Activated CD4-positive, alpha-beta T cell treated with anti-CD3 and anti-CD28 coated beads, Interleukin-2, amount 10 ng/mL, durations not matched to agents 7 days and 5 days (primary cell): ENCODE results near the gene TRNT1. TPM values are rescaled to one million over a fixed set of nuclear protein-coding genes. Genes with fewer than 3 reads are reported as not detected.
A peak's percentile ranks its signal among the peaks of the same experiment; 100 is the strongest.

Experiments
- CTCF ChIA-PET: fragments of 350-600 bp; sonication (Branson Sonifier 250); formaldehyde crosslinking; loops from one replicate; lab custom pipeline; 2021; ENCODE audit warnings: antibody characterized with exemption; lab: Charles Lee
- POLR2A ChIA-PET: fragments of 350-600 bp; sonication (Branson Sonifier 250); formaldehyde crosslinking; loops from one replicate; lab custom pipeline; 2021; ENCODE audit warnings: antibody characterized with exemption; lab: Charles Lee
- DNase-seq: peaks from one replicate; pipeline ENCODE4 v3.0.0-alpha.2; 2020
- H3K27ac Mint-ChIP-seq: one replicate; pipeline ENCODE4 v1.8.0; 2021; ENCODE audit warnings: mild to moderate bottlenecking, moderate library complexity, mixed read lengths
- H3K27me3 Mint-ChIP-seq: one replicate; pipeline ENCODE4 v1.8.0; 2021; ENCODE audit warnings: mixed read lengths
- H3K36me3 Mint-ChIP-seq: one replicate; pipeline ENCODE4 v1.8.0; 2021; ENCODE audit warnings: low read depth, mixed read lengths
- H3K4me1 Mint-ChIP-seq: one replicate; pipeline ENCODE4 v1.8.0; 2021; ENCODE audit warnings: mixed read lengths
- H3K4me3 Mint-ChIP-seq: one replicate; pipeline ENCODE4 v1.8.0; 2021; ENCODE audit warnings: mild to moderate bottlenecking, moderate library complexity, mixed read lengths
- H3K9me3 Mint-ChIP-seq: one replicate; pipeline ENCODE4 v1.8.0; 2021; ENCODE audit warnings: mixed read lengths
- total RNA-seq, 2 experiments: library from RNA; stranded (reverse); gene quantifications; one replicate each; pipeline ENCODE4 v1.2.3, GENCODE V29; 2021

Gene TRNT1
- total RNA-seq, 2 experiments from 2014 or later: 37.5 to 40.9 TPM

DNA sequence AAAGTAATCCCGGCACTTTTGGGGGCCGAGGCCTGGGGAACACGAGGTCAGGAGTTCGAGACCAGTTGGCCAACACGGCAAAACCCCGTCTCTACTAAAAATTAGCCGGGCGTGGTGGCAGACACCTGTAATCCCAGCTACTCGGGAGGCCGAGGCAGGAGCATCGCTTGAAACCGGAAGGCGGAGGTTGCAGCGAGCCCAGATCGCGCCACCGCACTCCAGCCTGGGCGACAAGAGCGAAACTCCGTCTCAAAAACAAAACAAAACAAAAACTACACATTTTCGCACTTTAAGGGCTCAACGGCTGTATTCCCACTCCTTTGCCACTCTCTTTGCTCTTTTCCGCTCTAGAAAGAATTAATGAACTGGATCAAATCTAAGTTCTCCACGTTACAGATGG lies 763 bp upstream of the TRNT1 start:
- H3K36me3 Mint-ChIP-seq: peaks cover 28% of the 10 kb centered on the region
- ChIA-PET CTCF (no interaction called here), POLR2A (no interaction called here)
- no peak for DNase-seq
- no peaks in the 10 kb centered on the region for H3K9me3 Mint-ChIP-seq
- H3K27ac Mint-ChIP-seq: peak overlapping the region; percentile 98
- H3K27me3 Mint-ChIP-seq: no peaks in the 10 kb centered on the region
- peaks cover 35% of the 10 kb centered on the region for H3K4me1 Mint-ChIP-seq
- peak overlapping the region; percentile 97 for H3K4me3 Mint-ChIP-seq

DNA sequence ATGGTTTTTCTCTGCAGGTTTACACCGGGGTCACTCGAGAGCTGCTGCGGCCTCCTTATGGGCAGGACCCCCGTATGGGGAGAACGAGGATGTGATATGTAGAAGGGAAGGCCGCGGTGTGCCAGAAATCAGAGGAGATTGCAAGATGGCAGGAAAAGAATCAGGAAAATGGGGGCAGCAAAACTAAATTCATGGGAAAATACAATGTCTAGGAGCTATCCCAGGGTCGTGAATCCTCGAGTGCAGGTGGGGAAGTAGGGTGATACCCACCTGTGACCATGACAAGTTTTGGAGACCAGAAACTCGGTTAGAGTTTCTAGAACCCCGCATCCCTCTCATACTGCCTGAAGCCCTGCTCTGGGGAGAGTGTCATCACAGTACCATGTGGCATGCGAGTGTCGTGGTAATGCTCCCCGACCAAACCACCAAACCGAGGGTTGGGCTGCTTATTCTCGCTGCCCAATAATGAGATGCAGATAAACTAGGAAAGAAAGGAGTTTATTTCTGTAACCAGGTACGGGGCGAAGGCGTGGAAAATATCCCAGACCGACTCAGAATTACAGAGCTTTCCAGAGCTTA lies 781 bp downstream of the TRNT1 start:
- Mint-ChIP-seq H3K36me3 (peaks cover 33% of the 10 kb centered on the region), H3K9me3 (no peaks in the 10 kb centered on the region), H3K4me1 (peaks cover 37% of the 10 kb centered on the region), H3K27ac (peak overlapping the region; percentile 98), H3K27me3 (no peaks in the 10 kb centered on the region), H3K4me3 (peak overlapping the region; percentile 97)
- CTCF ChIA-PET: no interaction called here
- POLR2A ChIA-PET: no interaction called here
- peak; percentile 40 for DNase-seq

DNA sequence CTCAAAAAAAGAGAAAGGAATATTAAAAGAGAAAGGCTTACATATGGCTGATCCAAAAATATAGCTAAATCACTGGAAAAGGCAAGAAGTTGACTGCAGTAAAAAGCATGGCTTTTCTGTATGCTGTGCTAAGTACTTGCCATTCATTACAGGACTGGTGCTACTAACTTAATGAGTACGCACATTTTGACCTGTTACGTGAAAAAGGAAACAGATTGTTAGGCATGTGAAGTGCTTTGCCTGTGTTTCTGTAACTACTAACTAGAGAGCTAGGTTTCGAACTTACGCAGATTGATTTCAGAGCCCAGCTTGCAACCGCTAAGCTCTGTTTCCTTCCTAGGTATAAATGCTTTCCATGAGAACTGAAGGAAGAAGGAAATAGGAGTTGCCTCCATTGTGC lies 2.8 kb downstream of the TRNT1 start:
- ChIA-PET POLR2A (interaction anchor here (1.0 kb wide), 1 partner anchor 1662 kb away, joined by 3 read pairs; no protein-coding TSS in a partner anchor), CTCF (interaction anchor here (1.3 kb wide), 1 partner anchor 11 kb away, joined by 8 read pairs; no protein-coding TSS in a partner anchor)
- peaks cover 48% of the 10 kb centered on the region for H3K4me1 Mint-ChIP-seq
- no peak overlapping the region for H3K4me3 Mint-ChIP-seq
- no peak for DNase-seq
- no peaks in the 10 kb centered on the region for H3K27me3 Mint-ChIP-seq
- peaks cover 45% of the 10 kb centered on the region for H3K36me3 Mint-ChIP-seq
- H3K9me3 Mint-ChIP-seq: no peaks in the 10 kb centered on the region
- no peak overlapping the region for H3K27ac Mint-ChIP-seq

DNA sequence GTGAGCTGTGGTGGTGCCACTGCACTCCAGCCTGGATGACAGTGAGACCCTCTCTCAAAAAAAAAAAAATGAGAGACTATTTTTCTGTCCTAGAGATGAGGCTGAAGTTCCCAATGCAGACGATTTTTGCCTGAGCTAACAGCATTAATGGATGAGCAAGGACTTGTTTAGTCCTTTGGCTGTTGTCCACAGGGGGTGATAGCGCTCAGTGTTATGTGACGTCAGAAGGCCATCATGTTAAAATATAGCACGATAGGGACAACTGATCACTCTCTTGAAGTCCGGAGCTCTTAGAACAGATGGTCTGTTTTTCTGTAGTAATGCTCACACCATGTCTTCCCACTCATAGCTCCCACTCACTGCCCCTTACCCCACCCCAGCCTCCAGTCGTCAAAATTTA lies 6.8 kb downstream of the TRNT1 start:
- peaks cover 60% of the 10 kb centered on the region for H3K36me3 Mint-ChIP-seq
- no peaks in the 10 kb centered on the region for H3K9me3 Mint-ChIP-seq
- DNase-seq: no peak
- H3K4me3 Mint-ChIP-seq: no peak overlapping the region
- no peak overlapping the region for H3K27ac Mint-ChIP-seq
- H3K4me1 Mint-ChIP-seq: peaks cover 50% of the 10 kb centered on the region
- POLR2A ChIA-PET: no interaction called here
- no peaks in the 10 kb centered on the region for H3K27me3 Mint-ChIP-seq
- CTCF ChIA-PET: no interaction called here

DNA sequence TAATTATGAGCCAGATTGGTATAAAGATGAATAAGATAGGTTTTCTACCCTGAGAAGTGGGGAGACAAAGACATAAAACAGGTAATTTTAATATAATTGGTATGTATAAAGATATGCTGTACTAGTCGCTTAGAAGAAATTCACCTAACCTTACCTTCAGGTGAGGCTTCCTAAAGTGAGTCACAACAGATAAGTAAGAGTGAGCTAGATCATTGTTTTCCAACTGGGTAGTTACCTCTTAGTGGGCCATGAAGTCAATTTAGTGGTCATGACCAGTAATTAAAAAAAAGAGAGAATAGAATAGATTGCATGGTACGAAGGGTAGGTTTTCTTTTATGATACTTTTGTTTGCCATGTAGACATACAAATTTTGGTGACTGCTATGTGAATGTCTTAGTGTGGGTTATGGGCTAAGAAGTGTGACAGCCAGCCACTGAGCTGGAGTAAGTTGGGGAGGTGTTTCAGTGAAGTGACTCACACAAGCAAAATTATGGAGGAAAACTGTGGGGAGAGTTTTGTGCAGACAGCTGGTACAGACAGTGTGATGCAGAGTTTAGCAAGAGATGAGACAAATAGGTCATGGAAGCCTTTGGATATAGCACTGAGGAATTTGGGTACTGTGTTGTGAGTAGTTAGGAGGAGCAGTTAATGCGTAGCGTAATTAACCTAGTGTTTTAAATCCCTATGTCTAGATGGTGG lies 8.2 kb downstream of the TRNT1 start:
- Mint-ChIP-seq H3K27ac (no peak overlapping the region), H3K4me3 (no peak overlapping the region), H3K9me3 (no peaks in the 10 kb centered on the region), H3K36me3 (peaks cover 59% of the 10 kb centered on the region), H3K27me3 (no peaks in the 10 kb centered on the region), H3K4me1 (peaks cover 41% of the 10 kb centered on the region)
- CTCF ChIA-PET: interaction anchor here (0.6 kb wide), 1 partner anchor 18 kb away, joined by 3 read pairs; no protein-coding TSS in a partner anchor
- POLR2A ChIA-PET: no interaction called here
- DNase-seq: no peak

DNA sequence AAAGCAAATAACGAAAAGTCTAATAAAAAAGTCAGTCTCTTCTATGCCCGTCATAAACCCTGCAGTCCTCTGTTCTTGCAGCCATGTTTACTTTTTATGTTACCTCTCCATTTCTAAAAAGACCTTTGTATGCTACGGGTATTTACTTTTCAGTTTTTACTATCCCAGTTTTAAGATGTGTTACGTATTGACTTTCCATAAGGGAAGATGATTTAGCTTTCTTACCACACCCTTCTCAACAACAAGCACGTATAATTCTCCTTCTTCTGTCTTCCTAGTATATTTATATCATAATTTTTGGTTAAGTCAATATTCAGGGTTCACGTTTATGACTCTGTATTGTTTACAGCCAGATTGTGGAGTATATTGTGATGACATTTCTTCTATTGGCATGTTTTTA lies 10.8 kb downstream of the TRNT1 start:
- no peak for DNase-seq
- CTCF ChIA-PET: no interaction called here
- peaks cover 38% of the 10 kb centered on the region for H3K4me1 Mint-ChIP-seq
- POLR2A ChIA-PET: no interaction called here
- H3K4me3 Mint-ChIP-seq: no peak overlapping the region
- no peak overlapping the region for H3K27ac Mint-ChIP-seq
- no peaks in the 10 kb centered on the region for H3K9me3 Mint-ChIP-seq
- no peaks in the 10 kb centered on the region for H3K27me3 Mint-ChIP-seq
- H3K36me3 Mint-ChIP-seq: peaks cover 62% of the 10 kb centered on the region

DNA sequence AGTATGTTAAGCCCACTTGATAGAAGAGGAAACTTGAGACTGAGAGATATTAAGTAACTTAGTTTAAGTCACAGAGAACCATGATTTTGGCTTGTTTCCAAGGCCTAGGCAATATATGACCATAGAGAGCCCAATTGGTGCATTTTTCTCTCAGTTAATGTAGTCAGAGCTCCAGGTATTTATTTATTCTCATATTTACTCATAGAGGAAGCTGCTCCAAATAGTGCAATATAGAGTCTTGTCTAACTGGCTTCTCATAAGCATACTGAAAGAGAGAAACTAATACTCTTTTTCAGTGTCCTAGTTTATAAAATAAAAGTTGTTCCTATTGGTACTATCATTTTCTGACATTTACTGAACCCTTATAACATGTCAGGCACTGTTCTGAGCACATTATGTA lies 15.2 kb downstream of the TRNT1 start:
- Mint-ChIP-seq H3K27me3 (no peaks in the 10 kb centered on the region), H3K27ac (no peak overlapping the region), H3K9me3 (no peaks in the 10 kb centered on the region), H3K4me1 (peaks cover 8% of the 10 kb centered on the region), H3K4me3 (no peak overlapping the region), H3K36me3 (peaks cover 71% of the 10 kb centered on the region)
- ChIA-PET POLR2A (no interaction called here), CTCF (interaction anchor here (1.1 to 2.6 kb wide), 2 partner anchors 12 kb away, joined by 3 to 8 read pairs; no protein-coding TSS in a partner anchor)
- DNase-seq: no peak

DNA sequence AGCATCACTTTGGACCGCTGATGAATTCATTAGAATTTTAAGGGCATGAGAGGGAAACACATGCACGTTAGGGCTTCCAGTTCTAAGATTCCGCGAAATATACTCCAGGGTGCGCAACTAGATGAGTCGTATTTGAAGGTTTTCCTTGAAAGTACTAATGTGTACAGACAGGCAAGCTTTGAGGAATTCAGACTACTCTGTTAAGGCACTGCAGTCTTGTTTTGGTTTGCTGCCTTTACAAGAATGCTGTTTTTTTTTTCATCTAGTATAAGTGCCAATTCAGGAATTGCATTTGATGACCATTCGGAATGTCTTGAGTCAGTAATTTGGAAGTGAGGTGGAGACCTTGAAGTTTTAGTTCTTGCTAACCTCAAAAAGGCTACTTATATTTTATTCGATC lies 19.1 kb downstream of the TRNT1 start:
- H3K27me3 Mint-ChIP-seq: no peaks in the 10 kb centered on the region

DNA sequence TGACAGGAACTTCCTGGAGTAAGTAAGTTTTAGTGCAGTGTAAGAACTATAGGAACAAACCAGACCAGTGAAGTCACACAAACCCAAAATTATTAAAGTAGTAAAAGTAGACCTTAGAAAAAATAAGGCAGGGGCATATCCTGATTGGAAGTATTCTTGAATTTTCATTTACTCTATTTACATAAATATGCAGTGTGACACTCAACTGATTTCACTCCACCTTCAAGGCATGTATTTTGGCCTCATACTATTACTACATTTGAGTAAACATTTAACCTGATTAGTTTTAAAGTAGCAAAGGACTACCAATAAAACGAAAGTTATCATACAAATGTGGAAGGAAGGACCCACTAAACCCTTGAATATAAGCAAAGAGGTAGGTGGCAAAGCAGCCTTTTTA lies 22.8 kb downstream of the TRNT1 start:
- CTCF ChIA-PET: interaction anchor here (0.6 kb wide), 1 partner anchor 1140 kb away, joined by 4 read pairs; no protein-coding TSS in a partner anchor
- Mint-ChIP-seq H3K4me1 (peaks cover 1% of the 10 kb centered on the region), H3K27ac (no peak overlapping the region), H3K36me3 (peaks cover 66% of the 10 kb centered on the region), H3K9me3 (no peaks in the 10 kb centered on the region), H3K4me3 (no peak overlapping the region), H3K27me3 (no peaks in the 10 kb centered on the region)
- POLR2A ChIA-PET: no interaction called here
- DNase-seq: no peak

More for the DNA sequence above, 19.1 kb downstream of the TRNT1 start:
- Mint-ChIP-seq H3K9me3 (no peaks in the 10 kb centered on the region), H3K4me3 (no peak overlapping the region), H3K4me1 (peaks cover 3% of the 10 kb centered on the region), H3K27ac (no peak overlapping the region), H3K36me3 (peaks cover 61% of the 10 kb centered on the region)
- CTCF ChIA-PET: no interaction called here
- DNase-seq: no peak
- POLR2A ChIA-PET: no interaction called here

DNA sequence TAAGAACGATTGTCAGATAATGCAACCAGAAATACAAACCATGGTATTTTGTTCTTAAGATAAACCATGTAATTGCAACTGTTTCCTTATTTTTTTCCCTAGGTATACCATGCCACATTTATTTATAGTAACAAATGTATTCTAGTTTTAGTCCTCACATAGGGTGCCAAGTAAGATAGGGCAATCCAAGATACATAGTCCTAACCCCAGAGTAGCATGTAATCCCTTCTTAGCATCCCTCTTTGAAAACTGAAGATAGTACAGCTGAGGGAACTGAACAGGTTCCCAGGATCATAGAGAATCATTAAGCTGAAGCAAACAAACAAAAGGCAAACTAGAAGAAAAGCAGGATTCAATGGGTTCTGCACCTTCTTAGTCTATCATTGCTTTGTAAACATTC lies 24.8 kb downstream of the TRNT1 start:
- ChIA-PET CTCF (no interaction called here), POLR2A (interaction anchor here (0.6 kb wide), 1 partner anchor 12 kb away, joined by 4 read pairs; no protein-coding TSS in a partner anchor)
- H3K36me3 Mint-ChIP-seq: peaks cover 61% of the 10 kb centered on the region
- peaks cover 1% of the 10 kb centered on the region for H3K4me1 Mint-ChIP-seq
- H3K27ac Mint-ChIP-seq: no peak overlapping the region
- no peak overlapping the region for H3K4me3 Mint-ChIP-seq
- no peaks in the 10 kb centered on the region for H3K27me3 Mint-ChIP-seq
- no peak for DNase-seq
- no peaks in the 10 kb centered on the region for H3K9me3 Mint-ChIP-seq

DNA sequence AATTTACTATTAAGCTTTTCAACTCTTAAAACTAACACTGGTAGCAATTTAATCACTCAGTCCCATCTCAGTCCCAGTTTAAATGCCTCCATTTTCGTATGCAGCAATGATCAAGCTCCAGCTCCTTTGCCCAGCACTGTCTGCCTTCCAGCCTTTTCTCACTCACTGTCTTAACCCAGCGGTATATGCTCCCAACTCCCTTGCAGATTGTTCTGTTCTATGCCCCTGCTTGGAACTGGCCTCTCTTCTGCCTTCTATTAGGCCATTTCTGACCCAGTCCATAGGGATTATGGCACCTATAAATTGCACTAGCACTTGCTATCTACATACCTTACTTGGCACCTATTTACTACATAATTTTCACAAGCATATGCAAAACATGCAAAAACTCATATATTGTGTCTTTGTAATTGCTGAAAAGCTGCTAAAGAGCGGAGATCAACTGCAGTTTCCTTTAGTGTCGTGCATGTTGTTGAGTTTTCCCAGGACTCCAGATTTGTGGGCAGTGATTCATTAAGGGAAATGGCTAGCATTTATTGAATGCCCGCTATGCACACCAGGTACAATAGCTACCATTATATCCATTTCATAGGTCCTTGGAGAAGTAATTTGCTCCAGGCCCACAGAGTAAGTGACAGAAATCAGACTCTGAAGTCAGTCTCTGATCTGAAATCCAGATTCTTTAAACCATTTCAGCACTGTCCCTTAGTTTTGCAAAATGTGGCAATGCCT lies 28.3 kb downstream of the TRNT1 start:
- no peak overlapping the region for H3K27ac Mint-ChIP-seq
- peaks cover 3% of the 10 kb centered on the region for H3K9me3 Mint-ChIP-seq
- POLR2A ChIA-PET: no interaction called here
- no peak overlapping the region for H3K4me3 Mint-ChIP-seq
- peaks cover 70% of the 10 kb centered on the region for H3K36me3 Mint-ChIP-seq
- no peaks in the 10 kb centered on the region for H3K4me1 Mint-ChIP-seq
- CTCF ChIA-PET: interaction anchor here (0.9 kb wide), 2 partner anchors 13 to 14 kb away, joined by 3 to 4 read pairs; no protein-coding TSS in a partner anchor
- no peak for DNase-seq
- H3K27me3 Mint-ChIP-seq: no peaks in the 10 kb centered on the region

DNA sequence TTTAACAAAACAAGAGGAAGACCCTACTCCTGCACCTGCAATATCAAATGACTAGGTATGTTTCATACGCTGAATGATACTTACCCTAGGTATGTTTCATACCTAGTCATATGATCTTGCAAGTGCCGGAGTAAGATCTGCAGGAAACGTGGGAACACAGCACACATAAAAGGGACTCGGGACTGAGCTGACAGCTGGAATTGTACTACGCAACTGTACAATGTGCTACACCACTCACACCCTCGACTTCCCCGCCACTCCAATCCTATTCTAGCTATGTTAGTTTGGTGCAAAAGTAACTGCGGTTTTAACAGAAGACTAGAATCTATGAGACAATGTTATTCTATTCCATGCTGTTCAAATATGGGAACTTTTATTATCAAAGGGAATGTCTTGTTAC lies 30.7 kb downstream of the TRNT1 start:
- no peak for DNase-seq
- ChIA-PET POLR2A (no interaction called here), CTCF (interaction anchor here (0.8 kb wide), 1 partner anchor 12 kb away, joined by 4 read pairs; no protein-coding TSS in a partner anchor)
- Mint-ChIP-seq H3K27me3 (no peaks in the 10 kb centered on the region), H3K36me3 (peaks cover 64% of the 10 kb centered on the region), H3K9me3 (peaks cover 3% of the 10 kb centered on the region), H3K4me3 (no peak overlapping the region), H3K4me1 (no peaks in the 10 kb centered on the region), H3K27ac (no peak overlapping the region)

DNA sequence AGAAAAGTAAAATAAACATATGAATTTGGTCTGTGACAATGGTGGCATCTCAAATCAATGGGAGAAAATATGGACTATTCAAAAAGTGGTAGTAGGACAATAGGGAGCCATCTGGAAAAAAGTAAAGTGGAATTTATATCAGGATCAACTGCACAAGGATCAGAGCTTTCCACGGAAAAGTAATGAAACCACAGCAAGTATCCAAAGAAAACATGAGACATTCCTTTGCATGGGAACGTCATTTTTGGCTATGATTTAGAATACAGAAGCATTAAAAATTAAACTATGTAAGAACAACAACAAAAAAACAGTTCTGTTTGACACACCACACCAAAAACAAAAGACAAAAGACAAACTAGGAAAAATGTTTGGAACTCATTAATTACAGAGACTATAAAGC lies 34.1 kb downstream of the TRNT1 start:
- peaks cover 2% of the 10 kb centered on the region for H3K4me1 Mint-ChIP-seq
- ChIA-PET CTCF (interaction anchor here (1.2 kb wide), 1 partner anchor 12 kb away, joined by 3 read pairs; no protein-coding TSS in a partner anchor), POLR2A (no interaction called here)
- no peaks in the 10 kb centered on the region for H3K27me3 Mint-ChIP-seq
- DNase-seq: no peak
- H3K9me3 Mint-ChIP-seq: peaks cover 3% of the 10 kb centered on the region
- no peak overlapping the region for H3K4me3 Mint-ChIP-seq
- H3K36me3 Mint-ChIP-seq: peaks cover 73% of the 10 kb centered on the region
- no peak overlapping the region for H3K27ac Mint-ChIP-seq
